Adipocyte (in vitro differentiated cells): Measurements from ENCODE around the gene RDH16.

Source experiments
- DNase-seq: peaks from one replicate; pipeline ENCODE4 v3.0.0-alpha.2; 2015; ENCODE audit warnings: low read depth
- H3K27me3 ChIP-seq: replicated peaks from 2 replicates; pipeline ENCODE4 v1.7.0; 2013; ENCODE audit warnings: mild to moderate bottlenecking, low read length, moderate library complexity; ENCODE audit not compliant: control insufficient read depth, insufficient read depth
- H3K36me3 ChIP-seq: 2 replicates; pipeline ENCODE4 v1.7.0; 2013; ENCODE audit warnings: low read length, mild to moderate bottlenecking, moderate library complexity; ENCODE audit not compliant: control insufficient read depth, insufficient read depth, severe bottlenecking
- H3K4me1 ChIP-seq: 2 replicates; pipeline ENCODE4 v1.7.0; 2013; ENCODE audit warnings: mild to moderate bottlenecking, low read length, moderate library complexity; ENCODE audit not compliant: control insufficient read depth, insufficient read depth
- H3K4me3 ChIP-seq: 2 replicates; pipeline ENCODE4 v1.7.0; 2013; ENCODE audit warnings: mild to moderate bottlenecking, low read length, moderate library complexity
- H3K9ac ChIP-seq: 2 replicates; pipeline ENCODE4 v1.7.0; 2013; ENCODE audit warnings: mild to moderate bottlenecking, low read length, moderate library complexity
- H3K9me3 ChIP-seq: 2 replicates; pipeline ENCODE4 v1.7.0; 2013; ENCODE audit warnings: mild to moderate bottlenecking, low read length, moderate library complexity; ENCODE audit not compliant: control insufficient read depth

The RDH16 gene

GRCh38 chr12:56957229-56958052 is at the start of gene RDH16:
Gene RDH16, minus strand, starts transcription at chr12:56957608. Its CDS starts 146 bp downstream, at chr12:56957462.
- H3K9me3 ChIP-seq, result peaks cover 13% of the 10 kb centered on the region
- H3K9ac ChIP-seq, result no peak within 1 kb of the TSS
- H3K36me3 ChIP-seq, result no peaks in the 10 kb centered on the region
- H3K27me3 ChIP-seq, result peaks cover 41% of the 10 kb centered on the region
- no peak for DNase-seq
- no peak within 1 kb of the TSS for H3K4me3 ChIP-seq
- peaks cover 6% of the 10 kb centered on the region for H3K4me1 ChIP-seq

- peak overlapping the region; percentile 72 for H3K9ac ChIP-seq
- H3K9me3 ChIP-seq, result no peaks in the 10 kb centered on the region
- no peaks in the 10 kb centered on the region for H3K27me3 ChIP-seq
- no peak for DNase-seq
- peaks cover 24% of the 10 kb centered on the region for H3K36me3 ChIP-seq
- peak overlapping the region; percentile 70 for H3K4me3 ChIP-seq
- H3K4me1 ChIP-seq, result peaks cover 21% of the 10 kb centered on the region
These were observed 49.5 kb upstream of the RDH16 start for GRCh38 chr12:57006809-57007475.

GRCh38 chr12:57005980-57006808 is 48.8 kb upstream of the RDH16 start, which contains the start of gene ZBTB39:
Gene ZBTB39, minus strand, starts transcription at chr12:57006546. Its CDS starts 1,629 bp downstream, at chr12:57004917.
- peaks cover 24% of the 10 kb centered on the region for H3K36me3 ChIP-seq
- H3K9ac ChIP-seq, result peak within 1 kb of the TSS; percentile 89
- peaks cover 21% of the 10 kb centered on the region for H3K4me1 ChIP-seq
- peak within 1 kb of the TSS; percentile 86 for H3K4me3 ChIP-seq
- DNase-seq, result peak; percentile 87
- H3K9me3 ChIP-seq, result no peaks in the 10 kb centered on the region
- H3K27me3 ChIP-seq, result no peaks in the 10 kb centered on the region

- H3K36me3 ChIP-seq, result peaks cover 24% of the 10 kb centered on the region
- DNase-seq, result no peak
- no peak overlapping the region for H3K9ac ChIP-seq
- H3K4me1 ChIP-seq, result peaks cover 21% of the 10 kb centered on the region
- no peaks in the 10 kb centered on the region for H3K9me3 ChIP-seq
- H3K4me3 ChIP-seq, result no peak overlapping the region
- no peaks in the 10 kb centered on the region for H3K27me3 ChIP-seq
These were observed 47.2 kb upstream of the RDH16 start for GRCh38 chr12:57004651-57005050.

- no peak for DNase-seq
- Histone ChIP-seq H3K9ac (no peak overlapping the region), H3K4me1 (peaks cover 14% of the 10 kb centered on the region), H3K9me3 (no peaks in the 10 kb centered on the region), H3K4me3 (no peak overlapping the region), H3K27me3 (no peaks in the 10 kb centered on the region), H3K36me3 (peaks cover 24% of the 10 kb centered on the region)
These were observed 46.0 kb upstream of the RDH16 start for GRCh38 chr12:57003395-57003794.

- Histone ChIP-seq H3K27me3 (no peaks in the 10 kb centered on the region), H3K4me3 (no peak overlapping the region), H3K36me3 (peaks cover 24% of the 10 kb centered on the region), H3K4me1 (peaks cover 8% of the 10 kb centered on the region), H3K9ac (no peak overlapping the region), H3K9me3 (no peaks in the 10 kb centered on the region)
- DNase-seq, result peak; percentile 62
These were observed 44.1 kb upstream of the RDH16 start for GRCh38 chr12:57001448-57001906.

- no peak overlapping the region for H3K9ac ChIP-seq
- peaks cover 24% of the 10 kb centered on the region for H3K36me3 ChIP-seq
These were observed 43.0 kb upstream of the RDH16 start for GRCh38 chr12:57000393-57000792.

GRCh38 chr12:56999456-56999855 is 42.0 kb upstream of the RDH16 start:
- no peak for DNase-seq
- H3K4me1 ChIP-seq, result no peaks in the 10 kb centered on the region
- no peak overlapping the region for H3K9ac ChIP-seq
- H3K4me3 ChIP-seq, result no peak overlapping the region
- no peaks in the 10 kb centered on the region for H3K27me3 ChIP-seq
- H3K9me3 ChIP-seq, result no peaks in the 10 kb centered on the region
- H3K36me3 ChIP-seq, result peaks cover 23% of the 10 kb centered on the region

More at GRCh38 chr12:57000393-57000792, 43.0 kb upstream of the RDH16 start:
- H3K9me3 ChIP-seq, result no peaks in the 10 kb centered on the region
- H3K4me3 ChIP-seq, result no peak overlapping the region
- H3K4me1 ChIP-seq, result peaks cover 4% of the 10 kb centered on the region
- no peaks in the 10 kb centered on the region for H3K27me3 ChIP-seq
- no peak for DNase-seq

GRCh38 chr12:56998981-56999380 is 41.6 kb upstream of the RDH16 start:
- Histone ChIP-seq H3K9ac (no peak overlapping the region), H3K4me3 (no peak overlapping the region), H3K36me3 (peaks cover 18% of the 10 kb centered on the region), H3K4me1 (no peaks in the 10 kb centered on the region), H3K9me3 (no peaks in the 10 kb centered on the region), H3K27me3 (no peaks in the 10 kb centered on the region)
- DNase-seq, result no peak

- no peak overlapping the region for H3K9ac ChIP-seq
- no peaks in the 10 kb centered on the region for H3K9me3 ChIP-seq
- H3K4me3 ChIP-seq, result no peak overlapping the region
- H3K4me1 ChIP-seq, result no peaks in the 10 kb centered on the region
- peaks cover 12% of the 10 kb centered on the region for H3K36me3 ChIP-seq
- no peaks in the 10 kb centered on the region for H3K27me3 ChIP-seq
- DNase-seq, result no peak
These were observed 40.9 kb upstream of the RDH16 start for GRCh38 chr12:56998316-56998715.
